Measurements from ENCODE around the gene CCDC106. TPM values are rescaled to one million over a fixed set of nuclear protein-coding genes. Genes with fewer than 3 reads are reported as not detected.

CCDC106 gene
- total and polyA plus RNA-seq, 2 of the 4 experiments (the other 2 are of a cell fraction): 2.3 to 13.6 TPM

- ATAC-seq (ENCODE audit: low read depth): no peak
- Histone ChIP-seq H3K14ac (replicated peaks; ENCODE audit: low read depth, low read length) (no peak overlapping the region), H3K79me1 (ENCODE audit: low read depth in 1 of 2, low read length in 2 of 2) (peaks cover 15 to 70% of the 10 kb centered on the region in 2 experiments), H2BK5ac (ENCODE audit: low read depth, low read length, poor library complexity, severe bottlenecking) (no peak overlapping the region), H4K5ac (ENCODE audit: low read depth, low read length) (no peak overlapping the region), H3K9me1 (ENCODE audit: insufficient read depth, low read length) (peaks cover 7% of the 10 kb centered on the region; the same call in 1 of the 2 replicates), H3K9me3 (ENCODE audit: control insufficient read depth, insufficient read depth, low read length) (no peaks in the 10 kb centered on the region), H3K23ac (ENCODE audit: low read depth, low read length) (no peak overlapping the region), H3K27ac (ENCODE audit: insufficient read depth, low read length) (no peak overlapping the region), H2AK9ac (replicated peaks; ENCODE audit: low read depth, low read length, poor library complexity) (no peak overlapping the region), H3K56ac (ENCODE audit: extremely low read depth, insufficient read depth, low read length) (no peak overlapping the region), H3K4me1 (ENCODE audit: control insufficient read depth, insufficient read depth, low read length) (peaks cover 10% of the 10 kb centered on the region), H3K4me3 (ENCODE audit: insufficient read depth, low read depth, low read length) (no peak overlapping the region), H2BK120ac (ENCODE audit: low read depth, low read length) (no peak overlapping the region), H2AK5ac (ENCODE audit: low read depth, low read length) (no peak overlapping the region), H4K91ac (ENCODE audit: insufficient read depth, low read depth, low read length) (no peak overlapping the region), H4K20me1 (ENCODE audit: insufficient read depth, low read length) (peaks cover 61% of the 10 kb centered on the region), H3K27me3 (ENCODE audit: control insufficient read depth, insufficient read depth, low read length) (no peaks in the 10 kb centered on the region), H2BK15ac (ENCODE audit: low read depth, low read length) (no peak overlapping the region), H3K36me3 (ENCODE audit: control insufficient read depth, insufficient read depth, low read length) (peaks cover 41% of the 10 kb centered on the region), H3K9ac (ENCODE audit: low read depth, low read length) (no peak overlapping the region), H3K4me2 (ENCODE audit: low read depth, low read length) (no peak overlapping the region), H3K18ac (ENCODE audit: low read depth, low read length) (no peak overlapping the region), H2AFZ (replicated peaks; ENCODE audit: low read length, poor library complexity) (no peak overlapping the region), H3K4ac (ENCODE audit: low read depth, low read length) (no peak overlapping the region), H4K8ac (ENCODE audit: low read depth in 2 of 2, low read length in 2 of 2) (no peak overlapping the region), H2BK20ac (ENCODE audit: low read depth, low read length) (no peak overlapping the region)
- in situ Hi-C loops (cut with MboI; ENCODE audit: low sequenced_read_pairs) (loop anchor here (25.0 kb wide), 1 partner anchor 459 kb away; the partner anchor contains the start of gene ZNF444), intact Hi-C loops (cut with micrococcal nuclease) (no loop called here), dilution Hi-C loops (cut with HindIII; ENCODE audit: low sequenced_read_pairs, unreplicated experiment) (no loop called here)
- ChIA-PET POLR2A (ENCODE audit: unreplicated experiment) (no interaction called here), CTCF (no interaction called here)
- 94% methylated on average over 7 of the region's 21 CpGs; no CpG with 5 or more reads in 1 of the 2 experiments for WGBS, 2 experiments (ENCODE audit: extremely low coverage in 2 of 2, insufficient read length in 1 of 2)
- no peak for TF ChIP-seq POLR2A (IDR thresholded peaks at IDR 0.05; ENCODE audit: low read depth, low read length)
- TF ChIP-seq RCOR1 (IDR thresholded peaks at IDR 0.05; ENCODE audit: insufficient replicate concordance, low read length): no peak
- TF ChIP-seq MAZ (IDR thresholded peaks at IDR 0.05; ENCODE audit: borderline replicate concordance, low read depth, low read length): no peak
- TF ChIP-seq MXI1 (IDR thresholded peaks at IDR 0.05; ENCODE audit: borderline replicate concordance, low read depth, low read length): no peak
- TF ChIP-seq NFE2L2 (IDR thresholded peaks at IDR 0.05; ENCODE audit: low read depth, low read length): no peak
- no peak for TF ChIP-seq FOS (IDR thresholded peaks at IDR 0.05; ENCODE audit: low read depth, low read length)
- TF ChIP-seq BHLHE40 (IDR thresholded peaks at IDR 0.05; ENCODE audit: low read depth, low read length): no peak
- TF ChIP-seq RFX5 (IDR thresholded peaks at IDR 0.05; ENCODE audit: low read depth, low read length): no peak
- BruUV-seq (replicated peaks): no TSS peak
- DNase-seq: no peak
Observed at GRCh38 chr19:55678121-55678671, 30.2 kb downstream of the CCDC106 start.

All from IMR-90 (cell line).